Tibial artery (tissue), 4 donors: Measurements from ENCODE around the gene IGFL1.
"Not testable (repeated sequence)": the region's sequence is repeated elsewhere in the genome, so short reads cannot be mapped to it uniquely, and the experiment has no call there.

Experiments used
- DNase-seq, 2 donors: peaks; one replicate each; pipeline ENCODE4 v3.0.0-alpha.2; 2019
- H3K27ac ChIP-seq, 2 donors: fragments of 200-600 bp; sonication (generic) in 1 of 2; 1 replicate in 1 of 2; 2 replicates in 1 of 2; pipeline ENCODE4 v1.5.1; 2018 to 2019; ENCODE audit warnings: mild to moderate bottlenecking in 1 of 2
- H3K27me3 ChIP-seq, 2 donors: fragments of 200-600 bp; sonication (generic) in 1 of 2; one replicate each; pipeline versions ENCODE4 v1.5.1 to v1.6.0; 2016 to 2019
- H3K36me3 ChIP-seq, 3 donors: fragments of 200-600 bp; sonication (generic) in 2 of 3; one replicate each; pipeline ENCODE4 v1.5.1; 2016 to 2019; ENCODE audit warnings: mild to moderate bottlenecking in 2 of 3
- H3K4me1 ChIP-seq, 4 donors: fragments of 200-600 bp; sonication (generic) in 2 of 4; 1 replicate in 3 of 4; 2 replicates in 1 of 4; pipeline ENCODE4 v1.5.1; 2016 to 2019
- H3K4me3 ChIP-seq, 2 donors: fragments of 200-600 bp; sonication (generic) in 1 of 2; 1 replicate in 1 of 2; 2 replicates in 1 of 2; pipeline ENCODE4 v1.5.1; 2018 to 2019; ENCODE audit warnings: mild to moderate bottlenecking in 2 of 2
- H3K9me3 ChIP-seq, 3 donors: fragments of 200-600 bp; sonication (generic) in 1 of 3; one replicate each; pipeline ENCODE4 v1.5.1; 2016 to 2019
- CTCF ChIP-seq, 2 experiments: fragments of 200-600 bp in 1 of 2; fragments of 450-650 bp in 1 of 2; IDR thresholded peaks; one replicate each; pipeline ENCODE4 v1.5.1; 2017 to 2019; ENCODE audit warnings: antibody characterized with exemption in 2 of 2, mild to moderate bottlenecking in 1 of 2, moderate library complexity in 1 of 2
- intact Hi-C: fragments of 100-400 bp; cut with DNase I; formaldehyde crosslinking; loops from one replicate; pipeline ENCODE4 v1.15.0; 2023; ENCODE audit warnings: low total_unique reads

Gene IGFL1

DNA sequence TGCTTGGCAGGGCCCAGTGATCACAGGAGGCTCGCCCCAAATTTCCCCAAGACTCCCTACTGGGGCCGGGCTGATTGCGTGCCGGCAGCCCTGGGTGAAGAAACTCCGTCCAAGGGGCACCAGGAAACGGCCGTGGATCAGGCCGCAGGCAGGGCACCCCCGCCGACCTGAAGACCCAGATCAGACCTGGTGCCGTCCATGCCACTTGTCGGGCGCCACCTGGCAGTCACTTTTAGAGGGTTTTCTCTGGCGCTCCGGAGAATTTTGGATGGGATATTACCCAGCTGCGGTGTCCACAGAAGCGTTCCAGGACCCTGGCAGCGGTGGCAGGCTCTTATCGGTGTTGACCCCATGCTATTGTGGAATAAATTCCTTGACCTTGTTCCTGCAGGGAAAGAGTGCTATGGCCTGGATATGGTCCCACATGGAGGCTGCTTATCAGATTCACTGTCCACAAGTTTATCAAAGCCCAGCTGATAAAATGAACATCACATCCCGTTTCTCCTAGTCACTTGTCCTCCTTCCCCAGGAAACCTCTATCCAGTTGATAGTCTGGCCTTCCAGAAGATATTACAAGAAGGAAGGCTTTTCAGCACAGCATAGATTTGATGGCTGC, 43.3 kb upstream of the IGFL1 start:
- intact Hi-C loops = loop anchor here (5.0 kb wide), 1 partner anchor 109 kb away; no protein-coding TSS in a partner anchor
- DNase-seq = no peak
- Histone ChIP-seq H3K4me1 (peaks cover 0 to 4% (median 0%) of the 10 kb centered on the region in 4 donors), H3K9me3 (no peaks in the 10 kb centered on the region), H3K27ac (no peak overlapping the region), H3K27me3 (peaks cover 0 to 38% of the 10 kb centered on the region in 2 donors), H3K36me3 (no peaks in the 10 kb centered on the region), H3K4me3 (no peak overlapping the region)
- TF ChIP-seq CTCF (IDR thresholded peaks at IDR 0.05) = no peak

GRCh38 chr19:46186717-46187101, 42.8 kb upstream of the IGFL1 start:
- no peak for TF ChIP-seq CTCF (IDR thresholded peaks at IDR 0.05)
- H3K27ac ChIP-seq = no peak overlapping the region
- H3K27me3 ChIP-seq = peaks cover 0 to 42% of the 10 kb centered on the region in 2 donors
- no peaks in the 10 kb centered on the region for H3K9me3 ChIP-seq
- DNase-seq = no peak
- intact Hi-C loops = loop anchor here (5.0 kb wide), 1 partner anchor 109 kb away; no protein-coding TSS in a partner anchor
- no peaks in the 10 kb centered on the region for H3K36me3 ChIP-seq
- H3K4me3 ChIP-seq = no peak overlapping the region
- peaks cover 0 to 4% (median 0%) of the 10 kb centered on the region in 4 donors for H3K4me1 ChIP-seq

DNA sequence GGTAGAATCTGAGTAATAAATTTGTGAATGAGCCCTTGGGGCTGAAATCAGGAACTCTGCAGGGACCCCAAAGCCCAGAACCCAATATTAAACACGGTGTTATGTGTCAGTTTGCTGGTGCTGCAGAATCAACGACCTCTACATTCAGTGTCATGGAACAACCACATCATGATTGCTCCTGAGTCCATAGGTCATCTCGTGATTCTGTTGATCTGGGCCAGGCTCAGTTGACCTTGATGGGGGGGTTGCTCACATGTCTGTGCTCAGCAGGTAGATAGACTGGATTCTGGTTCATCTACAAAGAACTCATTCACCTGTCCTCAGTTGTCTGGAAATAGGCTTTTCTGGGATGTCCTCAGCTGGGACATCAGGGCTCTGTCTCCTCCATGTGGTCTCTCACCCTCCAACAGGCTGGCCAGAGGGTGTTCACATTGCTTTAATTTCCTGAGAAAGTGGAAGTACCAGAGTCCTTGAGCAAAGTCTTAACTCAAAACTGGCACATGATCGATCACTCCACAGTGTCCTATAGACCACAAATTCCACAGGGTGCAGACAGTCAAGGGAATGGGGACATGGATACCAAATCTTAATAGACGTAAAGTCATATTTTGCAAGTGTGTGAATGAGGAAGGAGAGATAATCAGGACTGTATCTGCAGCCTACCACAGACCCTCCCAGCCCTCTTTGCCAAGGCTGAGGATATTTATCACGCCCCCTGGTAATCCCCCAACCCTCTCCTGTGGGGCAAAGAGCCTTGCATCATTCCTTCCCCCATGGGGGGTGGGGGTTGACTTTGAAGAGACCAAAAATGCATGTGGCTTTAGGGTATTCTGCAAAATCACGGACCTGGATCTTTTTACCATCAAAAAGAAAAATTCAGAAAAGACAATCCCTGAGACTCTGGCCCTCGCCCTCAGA, 39.3 kb upstream of the IGFL1 start:
- Histone ChIP-seq H3K27me3 (peaks cover 0 to 65% of the 10 kb centered on the region in 2 donors), H3K4me3 (no peak overlapping the region), H3K4me1 (peaks cover 0 to 4% (median 0%) of the 10 kb centered on the region in 4 donors), H3K9me3 (no peaks in the 10 kb centered on the region), H3K27ac (no peak overlapping the region), H3K36me3 (no peaks in the 10 kb centered on the region)
- intact Hi-C loops = loop anchor here (5.0 kb wide), 1 partner anchor 113 kb away; no protein-coding TSS in a partner anchor
- no peak for DNase-seq
- no peak for TF ChIP-seq CTCF (IDR thresholded peaks at IDR 0.05)

GRCh38 chr19:46191356-46191755, 38.2 kb upstream of the IGFL1 start:
- H3K4me3 ChIP-seq = no peak overlapping the region
- peaks cover 0 to 4% (median 0%) of the 10 kb centered on the region in 4 donors for H3K4me1 ChIP-seq
- no peaks in the 10 kb centered on the region for H3K36me3 ChIP-seq
- DNase-seq = no peak
- H3K27ac ChIP-seq = no peak overlapping the region
- intact Hi-C loops = no loop called here
- no peaks in the 10 kb centered on the region for H3K9me3 ChIP-seq
- no peak for TF ChIP-seq CTCF (IDR thresholded peaks at IDR 0.05)
- peaks cover 0 to 70% of the 10 kb centered on the region in 2 donors for H3K27me3 ChIP-seq

GRCh38 chr19:46191972-46192371, 37.6 kb upstream of the IGFL1 start:
- intact Hi-C loops = no loop called here

GRCh38 chr19:46192626-46192991, 36.9 kb upstream of the IGFL1 start:
- DNase-seq, H3K4me3 ChIP-seq, H3K4me1 ChIP-seq, H3K27ac ChIP-seq, intact Hi-C loops, H3K9me3 ChIP-seq, H3K36me3 ChIP-seq: not testable (repeated sequence)
- H3K27me3 ChIP-seq = peaks cover 0 to 79% of the 10 kb centered on the region in 2 donors

More at GRCh38 chr19:46191972-46192371, 37.6 kb upstream of the IGFL1 start:
- no peak for TF ChIP-seq CTCF (IDR thresholded peaks at IDR 0.05)
- Histone ChIP-seq H3K9me3 (no peaks in the 10 kb centered on the region), H3K36me3 (no peaks in the 10 kb centered on the region), H3K4me3 (no peak overlapping the region), H3K4me1 (peaks cover 0 to 4% (median 0%) of the 10 kb centered on the region in 4 donors), H3K27ac (no peak overlapping the region), H3K27me3 (peaks cover 0 to 73% of the 10 kb centered on the region in 2 donors)
- DNase-seq = no peak
